ENCODE measurements around the gene VSTM2L. TPM values are rescaled to one million over a fixed set of nuclear protein-coding genes. Genes with fewer than 3 reads are reported as not detected.

The VSTM2L gene
- total RNA-seq, 3 donors from 2014 or later (not counting 1 experiment from before 2014, with no cell fraction given): 0.18 TPM; not detected in 2

DNA sequence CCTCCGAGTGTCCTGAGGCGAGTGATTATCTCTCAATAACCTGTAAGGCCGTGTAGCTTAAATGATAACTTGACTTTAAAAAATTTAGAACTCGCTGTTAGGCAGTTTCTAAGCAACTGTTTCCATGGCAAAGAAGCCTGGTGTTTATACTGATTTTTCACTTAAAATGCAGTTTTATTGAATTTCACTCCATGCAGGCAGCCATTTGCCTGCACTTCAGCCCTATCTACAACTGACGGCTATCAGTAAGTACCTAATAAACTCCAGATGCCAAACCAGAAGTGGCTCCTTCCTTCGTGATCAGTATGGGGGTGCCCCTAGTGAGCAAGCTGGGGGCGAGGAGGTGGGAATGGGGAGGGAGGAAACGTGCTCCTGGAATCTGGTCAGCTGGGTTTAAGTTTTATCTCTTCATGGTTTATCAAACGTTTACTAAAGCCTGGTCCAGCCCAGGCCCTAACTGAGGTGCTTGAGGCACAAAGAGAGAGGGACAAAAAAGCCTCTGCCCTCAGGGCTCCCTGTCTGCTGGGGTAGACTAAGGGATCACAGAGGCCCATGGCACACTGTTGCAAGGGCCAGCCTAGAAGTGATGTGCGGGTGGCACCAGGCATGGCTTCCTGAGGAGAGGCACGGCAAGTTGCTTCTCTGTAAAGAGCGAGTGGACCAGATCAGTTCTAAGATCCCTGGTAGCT, 84.8 kb downstream of the VSTM2L start:
- Histone ChIP-seq H3K9me3 (ENCODE audit: control insufficient read depth, insufficient read depth, low read length) (no peaks in the 10 kb centered on the region), H3K27ac (ENCODE audit: low read length) (no peak overlapping the region), H3K27me3 (ENCODE audit: control insufficient read depth, insufficient read depth, low read length) (no peaks in the 10 kb centered on the region), H3K4me1 (ENCODE audit: control insufficient read depth, insufficient read depth, low read length) (peaks cover 30% of the 10 kb centered on the region), H3K4me3 (ENCODE audit: low read length) (no peak overlapping the region), H3K36me3 (ENCODE audit: control insufficient read depth, insufficient read depth, low read length) (peaks cover 11% of the 10 kb centered on the region)
- WGBS (ENCODE audit: insufficient coverage): 96% methylated on average over 12 of the region's 12 CpGs
- peaks cover 26 to 31% of the 10 kb centered on the region in 2 donors for H3K4me1 Mint-ChIP-seq
- peak overlapping the region in 1 of 2 donors; percentile 92 for H3K27ac Mint-ChIP-seq
- DNase-seq: no peak
- no peaks in the 10 kb centered on the region for H3K36me3 Mint-ChIP-seq
- no peaks in the 10 kb centered on the region for H3K27me3 Mint-ChIP-seq (ENCODE audit: low read depth in 2 of 2)
- no peaks in the 10 kb centered on the region for H3K9me3 Mint-ChIP-seq
- no peak for ATAC-seq
- TF ChIP-seq, protein P1, sequence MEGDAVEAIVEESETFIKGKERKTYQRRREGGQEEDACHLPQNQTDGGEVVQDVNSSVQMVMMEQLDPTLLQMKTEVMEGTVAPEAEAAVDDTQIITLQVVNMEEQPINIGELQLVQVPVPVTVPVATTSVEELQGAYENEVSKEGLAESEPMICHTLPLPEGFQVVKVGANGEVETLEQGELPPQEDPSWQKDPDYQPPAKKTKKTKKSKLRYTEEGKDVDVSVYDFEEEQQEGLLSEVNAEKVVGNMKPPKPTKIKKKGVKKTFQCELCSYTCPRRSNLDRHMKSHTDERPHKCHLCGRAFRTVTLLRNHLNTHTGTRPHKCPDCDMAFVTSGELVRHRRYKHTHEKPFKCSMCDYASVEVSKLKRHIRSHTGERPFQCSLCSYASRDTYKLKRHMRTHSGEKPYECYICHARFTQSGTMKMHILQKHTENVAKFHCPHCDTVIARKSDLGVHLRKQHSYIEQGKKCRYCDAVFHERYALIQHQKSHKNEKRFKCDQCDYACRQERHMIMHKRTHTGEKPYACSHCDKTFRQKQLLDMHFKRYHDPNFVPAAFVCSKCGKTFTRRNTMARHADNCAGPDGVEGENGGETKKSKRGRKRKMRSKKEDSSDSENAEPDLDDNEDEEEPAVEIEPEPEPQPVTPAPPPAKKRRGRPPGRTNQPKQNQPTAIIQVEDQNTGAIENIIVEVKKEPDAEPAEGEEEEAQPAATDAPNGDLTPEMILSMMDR (IDR thresholded peaks at IDR 0.05): no peak
- intact Hi-C loops (cut with micrococcal nuclease): no loop called here
- H3K4me3 Mint-ChIP-seq: no peak overlapping the region

GRCh38 chr20:37988306-37988954, 85.5 kb downstream of the VSTM2L start:
- Mint-ChIP-seq H3K36me3 (no peaks in the 10 kb centered on the region), H3K4me3 (no peak overlapping the region), H3K27ac (peak overlapping the region; percentile 92 to 98), H3K4me1 (peaks cover 26 to 31% of the 10 kb centered on the region in 2 donors), H3K9me3 (no peaks in the 10 kb centered on the region), H3K27me3 (ENCODE audit: low read depth in 2 of 2) (no peaks in the 10 kb centered on the region)
- Histone ChIP-seq H3K4me3 (ENCODE audit: low read length) (no peak overlapping the region), H3K36me3 (ENCODE audit: control insufficient read depth, insufficient read depth, low read length) (peaks cover 9% of the 10 kb centered on the region), H3K9me3 (ENCODE audit: control insufficient read depth, insufficient read depth, low read length) (no peaks in the 10 kb centered on the region), H3K27ac (ENCODE audit: low read length) (no peak overlapping the region), H3K4me1 (ENCODE audit: control insufficient read depth, insufficient read depth, low read length) (peaks cover 32% of the 10 kb centered on the region), H3K27me3 (ENCODE audit: control insufficient read depth, insufficient read depth, low read length) (no peaks in the 10 kb centered on the region)
- TF ChIP-seq, protein P1 (IDR thresholded peaks at IDR 0.05): no peak
- 91% methylated on average over 5 of the region's 5 CpGs for WGBS (ENCODE audit: insufficient coverage)
- intact Hi-C loops (cut with micrococcal nuclease): no loop called here
- DNase-seq (no peak), ATAC-seq (no peak)

GRCh38 chr20:37989601-37990295, 86.8 kb downstream of the VSTM2L start:
- WGBS (ENCODE audit: insufficient coverage): 32% methylated on average over 6 of the region's 7 CpGs
- H3K27me3 ChIP-seq (ENCODE audit: control insufficient read depth, insufficient read depth, low read length): no peaks in the 10 kb centered on the region
- H3K9me3 ChIP-seq (ENCODE audit: control insufficient read depth, insufficient read depth, low read length): no peaks in the 10 kb centered on the region
- peaks cover 32% of the 10 kb centered on the region for H3K4me1 ChIP-seq (ENCODE audit: control insufficient read depth, insufficient read depth, low read length)
- intact Hi-C loops (cut with micrococcal nuclease): loop anchor here (1.0 to 5.0 kb wide), 5 partner anchors 44 to 463 kb away; partner anchors contain the start of genes BLCAP, RPRD1B and TTI1
- no peak for DNase-seq
- no peak overlapping the region for H3K4me3 ChIP-seq (ENCODE audit: low read length)
- Mint-ChIP-seq H3K9me3 (no peaks in the 10 kb centered on the region), H3K36me3 (no peaks in the 10 kb centered on the region), H3K4me1 (peaks cover 26 to 31% of the 10 kb centered on the region in 2 donors), H3K27ac (peak overlapping the region; percentile 92 to 98), H3K4me3 (peak overlapping the region; percentile 77), H3K27me3 (ENCODE audit: low read depth in 2 of 2) (no peaks in the 10 kb centered on the region)
- peak overlapping the region; percentile 90 for H3K27ac ChIP-seq (ENCODE audit: low read length)
- H3K36me3 ChIP-seq (ENCODE audit: control insufficient read depth, insufficient read depth, low read length): peaks cover 18% of the 10 kb centered on the region
- TF ChIP-seq, protein P1 (IDR thresholded peaks at IDR 0.05): no peak
- ATAC-seq: no peak
